Type B pancreatic cell (in vitro differentiated cells): ENCODE results near the gene FAM184B. TPM values are rescaled to one million over a fixed set of nuclear protein-coding genes. Genes with fewer than 3 reads are reported as not detected.

Source experiments
- DNase-seq: peaks from one replicate; pipeline ENCODE4 v3.0.0; 2021; ENCODE audit warnings: mixed read lengths; ENCODE audit not compliant: unreplicated experiment; ENCODE audit errors: extremely low spot score
- H3K27ac Mint-ChIP-seq: 2 replicates; pipeline ENCODE4 v1.8.0; 2021; ENCODE audit warnings: mild to moderate bottlenecking, mixed read lengths
- H3K27me3 Mint-ChIP-seq: 2 replicates; pipeline ENCODE4 v1.8.0; 2021; ENCODE audit warnings: mixed read lengths
- H3K36me3 Mint-ChIP-seq: 2 replicates; pipeline ENCODE4 v1.8.0; 2021; ENCODE audit warnings: mixed read lengths
- H3K4me1 Mint-ChIP-seq: one replicate; pipeline ENCODE4 v1.8.0; 2021; ENCODE audit warnings: mixed read lengths; ENCODE audit not compliant: unreplicated experiment
- H3K4me3 Mint-ChIP-seq: 2 replicates; pipeline ENCODE4 v1.8.0; 2021; ENCODE audit warnings: mild to moderate bottlenecking, mixed read lengths
- H3K9me3 Mint-ChIP-seq: 2 replicates; pipeline ENCODE4 v1.8.0; 2021; ENCODE audit warnings: mixed read lengths
- CTCF ChIP-seq: fragments of 200-600 bp; sonication (generic); conservative IDR thresholded peaks from 2 replicates; pipeline ENCODE4 v1.5.0; 2021; ENCODE audit warnings: antibody characterized with exemption, mild to moderate bottlenecking
- total RNA-seq: library from RNA; stranded (reverse); gene quantifications from 2 replicates; pipeline ENCODE4 v1.2.1, GENCODE V29; 2021; ENCODE audit warnings: low replicate concordance

The FAM184B gene
- total RNA-seq, 1 donor from 2014 or later, result 0.12 TPM

GRCh38 chr4:17681281-17682221 lies 99.9 kb downstream of the FAM184B start:
- DNase-seq, result no peak
- no peak overlapping the region for H3K4me3 Mint-ChIP-seq
- no peak overlapping the region for H3K27ac Mint-ChIP-seq
- no peak for TF ChIP-seq CTCF
- H3K9me3 Mint-ChIP-seq, result peaks cover 12% of the 10 kb centered on the region
- no peaks in the 10 kb centered on the region for H3K36me3 Mint-ChIP-seq
- H3K27me3 Mint-ChIP-seq, result peaks cover 7% of the 10 kb centered on the region
- H3K4me1 Mint-ChIP-seq, result no peaks in the 10 kb centered on the region

GRCh38 chr4:17680559-17681280 lies 100.7 kb downstream of the FAM184B start:
- no peak for DNase-seq
- Mint-ChIP-seq H3K27ac (no peak overlapping the region), H3K4me3 (no peak overlapping the region), H3K36me3 (no peaks in the 10 kb centered on the region), H3K4me1 (no peaks in the 10 kb centered on the region), H3K27me3 (peaks cover 7% of the 10 kb centered on the region), H3K9me3 (peaks cover 12% of the 10 kb centered on the region)
- no peak for TF ChIP-seq CTCF

- DNase-seq, result no peak
- Mint-ChIP-seq H3K4me3 (no peak overlapping the region), H3K27ac (no peak overlapping the region)
Measured at GRCh38 chr4:17670423-17670822, 111.0 kb downstream of the FAM184B start.

DNA sequence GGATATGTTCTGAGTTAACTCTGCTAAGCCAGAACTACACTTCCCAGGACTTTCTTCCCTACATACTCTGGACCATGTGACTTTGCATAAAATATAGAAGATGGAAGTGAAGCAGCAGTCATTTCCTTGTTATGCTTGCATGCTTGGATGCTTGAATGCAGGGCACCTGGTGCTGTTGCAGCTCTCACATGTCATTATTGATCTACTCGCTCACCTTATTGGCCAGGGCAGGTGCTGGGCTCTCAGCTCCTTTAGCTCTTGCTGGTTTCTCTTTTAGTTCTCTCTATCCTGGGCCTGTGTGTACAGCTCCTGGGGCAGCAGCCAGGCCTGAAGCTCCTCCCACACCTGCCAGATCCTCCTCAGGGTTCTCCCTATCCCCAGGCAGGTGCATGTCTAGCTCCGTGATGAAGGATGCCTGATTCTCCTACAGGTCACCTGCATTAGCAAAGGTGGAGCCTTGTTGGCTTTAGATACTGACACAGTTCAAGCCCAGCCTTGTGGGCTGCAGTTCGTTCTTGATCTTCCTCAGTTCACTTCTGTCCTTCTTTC lies 113.7 kb downstream of the FAM184B start:
- Mint-ChIP-seq H3K36me3 (no peaks in the 10 kb centered on the region), H3K4me1 (no peaks in the 10 kb centered on the region), H3K27ac (no peak overlapping the region), H3K27me3 (no peaks in the 10 kb centered on the region), H3K9me3 (no peaks in the 10 kb centered on the region), H3K4me3 (no peak overlapping the region)
- DNase-seq, result no peak
- TF ChIP-seq CTCF, result no peak

More at GRCh38 chr4:17670423-17670822, 111.0 kb downstream of the FAM184B start:
- no peak for TF ChIP-seq CTCF
- no peaks in the 10 kb centered on the region for H3K4me1 Mint-ChIP-seq
- H3K27me3 Mint-ChIP-seq, result peaks cover 3% of the 10 kb centered on the region
- no peaks in the 10 kb centered on the region for H3K9me3 Mint-ChIP-seq
- H3K36me3 Mint-ChIP-seq, result no peaks in the 10 kb centered on the region

DNA sequence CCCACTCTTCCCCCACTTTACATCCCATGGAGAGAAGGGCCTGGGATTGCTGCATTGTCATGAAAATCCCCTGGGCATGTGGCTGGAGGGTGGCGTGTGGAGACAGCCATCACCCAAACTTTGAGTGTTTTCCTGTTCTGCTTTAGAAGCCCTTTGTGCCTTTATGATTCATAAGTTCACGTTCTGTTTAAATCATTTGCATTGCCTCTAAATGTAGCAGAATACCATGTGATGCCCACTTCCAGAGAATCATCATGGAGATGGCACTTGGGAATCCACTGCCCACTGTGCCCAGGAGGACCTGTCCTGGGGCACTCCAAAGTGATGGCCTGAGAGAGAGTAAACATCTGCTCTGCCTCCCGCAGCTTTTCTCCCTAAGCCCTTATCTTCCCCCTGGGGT lies 114.2 kb downstream of the FAM184B start:
- H3K9me3 Mint-ChIP-seq, result no peaks in the 10 kb centered on the region
- no peak overlapping the region for H3K4me3 Mint-ChIP-seq
- no peaks in the 10 kb centered on the region for H3K4me1 Mint-ChIP-seq
- no peak overlapping the region for H3K27ac Mint-ChIP-seq
- no peaks in the 10 kb centered on the region for H3K36me3 Mint-ChIP-seq
- TF ChIP-seq CTCF, result no peak
- no peak for DNase-seq
- no peaks in the 10 kb centered on the region for H3K27me3 Mint-ChIP-seq
